ENCODE data around the gene CSF1. TPM values are rescaled to one million over a fixed set of nuclear protein-coding genes. Genes with fewer than 3 reads are reported as not detected.
A peak's percentile ranks its signal among the peaks of the same experiment; 100 is the strongest.
"Not testable (repeated sequence)": the region's sequence is repeated elsewhere in the genome, so short reads cannot be mapped to it uniquely, and the experiment has no call there.

The CSF1 gene
- total RNA-seq, 1 donor from 2014 or later, result 87.3 TPM

DNA sequence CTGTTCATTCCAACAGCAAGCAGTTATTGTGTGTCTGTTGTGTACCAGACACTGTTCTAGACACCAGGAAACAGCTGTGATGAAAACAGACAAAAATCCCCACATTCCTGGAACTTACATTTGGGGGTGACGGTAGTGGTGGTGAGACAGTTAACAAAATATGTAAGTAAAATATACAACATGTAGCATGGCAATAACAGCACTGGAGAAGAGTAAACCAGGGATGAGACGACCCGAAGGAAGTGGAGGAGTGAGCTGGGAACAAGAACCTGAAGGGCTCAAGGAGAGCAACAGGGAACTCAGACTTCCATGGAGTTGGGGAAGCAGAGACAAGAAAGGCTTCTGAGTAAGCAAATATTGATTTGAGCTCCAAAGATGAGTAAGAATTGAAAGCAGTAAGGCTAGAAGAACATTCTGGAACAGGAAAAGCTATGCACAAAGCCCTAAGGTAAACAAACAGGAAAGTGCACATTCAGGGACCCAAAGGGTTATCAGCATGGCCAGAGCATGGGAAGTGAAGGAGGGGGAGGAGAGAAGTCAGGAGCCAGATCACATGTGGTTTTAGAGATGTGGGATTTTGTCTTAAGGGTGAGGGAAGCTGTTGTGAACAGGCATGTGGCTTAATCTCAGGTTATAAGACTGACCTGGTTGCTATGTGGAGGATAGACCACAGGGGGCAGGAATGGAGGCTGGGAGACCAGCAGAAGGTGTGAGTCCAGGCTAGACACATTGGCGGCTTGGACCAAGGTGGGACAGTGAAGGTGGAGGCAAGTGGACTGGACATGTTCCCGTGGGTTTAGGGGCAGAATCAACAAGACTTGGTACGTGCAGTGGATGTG, 7.3 kb downstream of the CSF1 start:
- DNase-seq (ENCODE audit: extremely low read depth, low read depth, low spot score), result no peak

DNA sequence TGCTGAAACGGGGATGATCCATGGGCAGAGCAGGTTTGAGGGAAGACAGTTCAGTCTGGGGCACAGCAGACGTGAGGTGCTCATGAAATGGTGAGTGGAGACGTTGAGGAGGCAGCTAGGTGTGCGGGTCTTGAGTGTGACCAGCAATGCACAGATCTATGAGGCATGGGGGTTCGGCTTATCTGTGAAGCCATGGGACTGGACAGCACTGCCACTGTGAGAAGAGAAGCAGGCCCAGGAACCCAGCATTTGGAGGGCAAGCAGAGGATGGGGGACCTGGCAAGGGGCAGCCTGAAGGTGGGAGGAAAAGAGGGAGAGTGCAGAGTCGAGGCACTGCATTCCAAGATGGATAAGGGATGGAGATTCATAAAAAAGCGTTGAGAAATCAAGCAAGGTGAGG, 8.0 kb downstream of the CSF1 start:
- DNase-seq (ENCODE audit: extremely low read depth, low read depth, low spot score), result no peak

DNA sequence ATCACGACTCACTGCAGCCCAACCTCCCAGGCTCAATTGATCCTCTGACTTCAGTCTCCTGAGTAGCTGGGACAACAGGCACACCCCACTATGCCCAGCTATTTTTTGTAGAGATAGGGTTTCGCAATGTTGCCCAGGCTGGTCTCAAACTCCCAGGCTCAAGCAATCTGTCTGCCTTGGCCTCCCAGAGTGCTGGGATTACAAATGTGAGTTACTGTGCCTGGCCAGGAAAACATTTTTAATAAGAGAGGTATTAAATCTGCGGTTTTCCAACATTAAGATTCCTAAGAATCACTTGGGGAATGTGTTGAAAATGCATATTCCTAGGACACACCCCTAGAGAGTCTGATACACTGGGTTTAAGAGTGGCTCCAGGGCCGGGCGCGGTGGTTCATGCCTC, 8.7 kb downstream of the CSF1 start:
- no peak for DNase-seq (ENCODE audit: extremely low read depth, low read depth, low spot score)

DNA sequence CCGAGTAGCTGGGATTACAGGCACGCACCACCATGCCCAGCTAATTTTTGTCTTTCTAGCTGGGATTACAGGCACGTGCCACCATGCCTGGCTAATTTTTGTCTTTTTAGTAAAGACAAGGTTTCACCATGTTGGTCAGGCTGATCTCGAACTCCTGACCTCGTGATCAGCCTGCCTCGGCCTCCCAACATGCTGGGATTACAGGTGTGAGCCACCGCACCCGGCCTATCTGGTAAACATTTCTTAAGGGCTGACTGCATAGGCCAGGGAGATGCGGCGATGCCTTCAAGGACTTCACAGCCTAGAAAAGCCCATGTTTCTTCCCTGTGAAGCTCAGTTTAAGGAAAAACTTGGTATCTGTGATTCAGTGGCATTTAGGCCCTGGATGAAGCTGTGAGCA, 9.7 kb downstream of the CSF1 start:
- DNase-seq (ENCODE audit: extremely low read depth, low read depth, low spot score), result not testable (repeated sequence)

DNA sequence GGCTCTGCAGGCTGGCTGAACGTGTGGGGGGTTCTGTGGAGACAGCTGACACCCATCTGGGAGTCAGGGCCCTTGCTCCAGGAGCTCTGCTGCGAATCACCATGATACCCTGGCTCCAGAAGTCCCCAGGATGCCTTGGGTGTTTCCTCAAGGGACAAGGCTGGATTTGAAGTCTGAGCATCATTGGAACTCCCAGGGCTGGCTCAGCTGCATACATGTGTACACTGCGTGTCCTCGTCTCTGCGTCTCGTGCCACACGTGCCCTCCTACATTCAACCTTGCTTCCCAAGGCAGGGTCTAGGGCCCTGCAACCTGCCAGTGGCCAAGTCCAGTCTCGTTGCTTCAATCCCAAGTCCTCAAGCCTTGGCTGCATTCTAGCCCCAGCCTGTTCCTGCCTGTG, 11.7 kb downstream of the CSF1 start:
- no peak for DNase-seq (ENCODE audit: extremely low read depth, low read depth, low spot score)

DNA sequence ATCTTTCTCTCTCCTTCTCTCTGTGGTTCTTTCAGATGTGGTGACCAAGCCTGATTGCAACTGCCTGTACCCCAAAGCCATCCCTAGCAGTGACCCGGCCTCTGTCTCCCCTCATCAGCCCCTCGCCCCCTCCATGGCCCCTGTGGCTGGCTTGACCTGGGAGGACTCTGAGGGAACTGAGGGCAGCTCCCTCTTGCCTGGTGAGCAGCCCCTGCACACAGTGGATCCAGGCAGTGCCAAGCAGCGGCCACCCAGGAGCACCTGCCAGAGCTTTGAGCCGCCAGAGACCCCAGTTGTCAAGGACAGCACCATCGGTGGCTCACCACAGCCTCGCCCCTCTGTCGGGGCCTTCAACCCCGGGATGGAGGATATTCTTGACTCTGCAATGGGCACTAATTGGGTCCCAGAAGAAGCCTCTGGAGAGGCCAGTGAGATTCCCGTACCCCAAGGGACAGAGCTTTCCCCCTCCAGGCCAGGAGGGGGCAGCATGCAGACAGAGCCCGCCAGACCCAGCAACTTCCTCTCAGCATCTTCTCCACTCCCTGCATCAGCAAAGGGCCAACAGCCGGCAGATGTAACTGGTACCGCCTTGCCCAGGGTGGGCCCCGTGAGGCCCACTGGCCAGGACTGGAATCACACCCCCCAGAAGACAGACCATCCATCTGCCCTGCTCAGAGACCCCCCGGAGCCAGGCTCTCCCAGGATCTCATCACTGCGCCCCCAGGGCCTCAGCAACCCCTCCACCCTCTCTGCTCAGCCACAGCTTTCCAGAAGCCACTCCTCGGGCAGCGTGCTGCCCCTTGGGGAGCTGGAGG, 12.7 kb downstream of the CSF1 start:
- no peak for DNase-seq (ENCODE audit: extremely low read depth, low read depth, low spot score)

DNA sequence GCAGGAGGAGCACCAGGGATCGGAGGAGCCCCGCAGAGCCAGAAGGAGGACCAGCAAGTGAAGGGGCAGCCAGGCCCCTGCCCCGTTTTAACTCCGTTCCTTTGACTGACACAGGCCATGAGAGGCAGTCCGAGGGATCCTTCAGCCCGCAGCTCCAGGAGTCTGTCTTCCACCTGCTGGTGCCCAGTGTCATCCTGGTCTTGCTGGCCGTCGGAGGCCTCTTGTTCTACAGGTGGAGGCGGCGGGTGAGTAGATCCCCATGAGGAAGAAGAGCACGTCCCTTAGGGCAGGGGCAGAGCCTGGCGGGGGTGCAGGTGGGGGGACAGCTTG, 13.3 kb downstream of the CSF1 start:
- DNase-seq (ENCODE audit: extremely low read depth, low read depth, low spot score), result no peak

DNA sequence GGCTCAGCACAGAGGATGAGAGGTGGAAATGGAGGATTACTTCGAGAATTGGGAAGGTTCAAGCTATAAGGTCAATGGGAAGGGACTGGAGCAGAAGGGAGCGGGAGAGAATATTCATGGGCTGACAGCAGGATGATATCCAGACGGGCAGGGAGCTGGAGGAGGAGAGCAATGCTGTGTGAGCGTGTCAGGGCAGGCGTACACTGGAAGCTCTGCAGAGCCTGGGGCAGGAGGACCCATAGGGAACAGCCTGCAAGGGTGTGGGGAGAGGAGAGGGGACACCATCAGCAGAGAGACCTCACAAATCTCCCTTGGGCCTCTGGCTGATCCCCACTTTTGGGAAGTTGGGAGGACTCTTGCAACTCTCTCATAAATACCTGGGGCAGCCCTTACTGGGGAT, 13.7 kb downstream of the CSF1 start:
- no peak for DNase-seq (ENCODE audit: extremely low read depth, low read depth, low spot score)

DNA sequence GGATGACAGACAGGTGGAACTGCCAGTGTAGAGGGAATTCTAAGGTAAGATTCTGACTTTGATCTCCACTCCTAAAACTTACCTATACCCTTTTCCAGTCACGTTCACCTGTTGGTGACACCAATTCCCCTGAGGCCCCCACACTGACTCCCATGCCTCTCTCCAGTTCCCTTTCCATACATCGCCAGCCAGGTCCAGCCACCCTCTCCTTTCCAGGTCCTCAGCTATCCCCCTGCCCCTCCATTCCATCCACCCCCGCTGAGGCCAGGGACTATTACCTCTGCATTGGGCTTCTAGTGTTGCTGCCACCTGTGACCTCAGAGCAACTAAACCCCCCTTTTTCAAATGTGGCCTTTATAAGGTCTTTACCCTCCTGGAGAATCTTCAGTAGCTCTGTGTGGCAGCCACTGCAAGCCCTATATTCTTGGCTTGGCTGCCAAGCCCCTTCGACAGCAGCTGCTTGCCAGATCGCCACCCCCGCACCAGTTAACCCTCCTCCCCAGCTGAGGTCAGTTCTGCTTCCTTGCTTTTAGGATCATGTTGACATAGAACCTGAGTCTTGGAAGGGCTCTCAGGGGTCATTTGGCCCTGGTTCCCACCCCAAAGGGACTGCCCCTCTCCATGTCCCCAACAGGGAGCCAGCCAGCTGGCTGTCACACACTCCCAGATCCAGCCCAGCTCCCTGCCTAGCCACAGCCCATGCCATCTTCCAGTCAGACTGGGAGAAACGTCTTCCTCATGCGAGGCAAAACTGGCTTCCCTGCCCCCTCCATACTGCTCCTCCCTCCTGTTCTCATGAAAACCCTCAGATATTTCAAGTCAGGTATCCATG, 14.7 kb downstream of the CSF1 start:
- no peak for DNase-seq (ENCODE audit: extremely low read depth, low read depth, low spot score)

DNA sequence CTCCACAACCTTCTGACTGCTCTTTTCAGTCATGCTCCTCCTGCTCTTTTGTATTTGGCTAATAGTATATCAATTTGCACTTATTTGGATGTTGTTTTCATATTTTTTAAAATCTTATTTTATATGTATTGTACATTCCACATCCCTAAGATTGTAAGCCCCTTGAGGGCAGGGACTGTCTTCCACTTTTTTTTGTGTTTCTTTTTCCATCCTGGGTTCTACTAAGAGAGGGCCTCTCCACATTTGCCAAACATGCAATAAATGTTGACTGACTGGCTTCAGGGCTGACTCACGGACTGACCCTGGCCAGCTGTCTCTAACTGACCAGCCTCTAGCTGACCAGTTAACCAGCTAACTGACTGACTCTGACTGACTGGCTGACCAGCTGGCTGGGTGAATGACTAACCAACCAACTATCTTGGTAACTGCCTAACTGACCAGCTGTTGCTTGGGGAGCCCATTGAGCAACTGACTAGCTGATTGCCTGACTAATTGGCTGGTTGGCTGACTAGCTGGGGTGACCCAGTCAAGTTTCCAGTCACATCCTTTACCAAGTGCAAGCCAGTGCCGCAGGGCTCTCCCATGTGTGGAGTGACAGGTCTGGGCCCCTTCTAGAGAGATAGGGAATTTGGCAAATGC, 16.1 kb downstream of the CSF1 start:
- DNase-seq (ENCODE audit: extremely low read depth, low read depth, low spot score), result no peak

DNA sequence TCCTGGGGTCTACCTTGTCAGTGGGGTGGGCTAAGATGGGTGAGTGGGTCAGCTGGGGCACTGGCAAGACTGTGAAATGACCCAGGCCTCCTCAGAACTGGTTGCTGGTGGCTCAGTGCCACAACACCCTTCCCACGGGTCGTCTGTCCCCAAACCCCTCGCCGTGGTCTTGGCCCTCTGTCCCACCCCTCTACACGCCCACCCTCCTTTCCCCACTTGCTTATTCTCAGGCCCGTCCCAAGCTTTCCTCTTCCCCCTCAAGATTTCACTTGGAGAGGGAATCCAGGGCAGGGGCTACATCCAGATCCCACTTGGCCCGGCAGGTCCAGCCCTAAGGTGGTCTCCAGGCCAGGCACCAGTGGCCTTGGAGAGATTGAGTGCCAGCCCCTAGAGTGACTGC, 16.7 kb downstream of the CSF1 start:
- no peak for DNase-seq (ENCODE audit: extremely low read depth, low read depth, low spot score)

DNA sequence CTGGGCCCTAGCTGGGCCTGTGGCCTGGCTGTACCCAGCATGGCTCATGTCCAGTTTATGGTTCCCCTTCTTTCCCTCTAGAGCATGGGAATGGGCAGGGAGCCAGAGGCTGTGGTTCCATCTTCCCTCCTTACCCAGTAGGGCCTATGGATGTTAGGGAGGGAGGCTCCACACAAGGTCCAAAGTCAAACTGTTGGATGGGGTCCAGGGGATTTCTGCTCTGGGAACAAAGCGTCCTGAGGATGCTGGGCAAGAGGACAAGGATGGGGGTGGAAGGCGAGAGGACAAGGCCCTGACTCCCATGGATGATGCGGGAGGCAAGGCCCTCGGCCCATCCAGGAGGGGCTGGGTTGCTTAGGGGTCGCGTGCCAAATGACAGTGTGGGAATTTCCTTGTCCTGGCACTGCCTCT, 17.3 kb downstream of the CSF1 start:
- DNase-seq (ENCODE audit: extremely low read depth, low read depth, low spot score), result no peak

DNA sequence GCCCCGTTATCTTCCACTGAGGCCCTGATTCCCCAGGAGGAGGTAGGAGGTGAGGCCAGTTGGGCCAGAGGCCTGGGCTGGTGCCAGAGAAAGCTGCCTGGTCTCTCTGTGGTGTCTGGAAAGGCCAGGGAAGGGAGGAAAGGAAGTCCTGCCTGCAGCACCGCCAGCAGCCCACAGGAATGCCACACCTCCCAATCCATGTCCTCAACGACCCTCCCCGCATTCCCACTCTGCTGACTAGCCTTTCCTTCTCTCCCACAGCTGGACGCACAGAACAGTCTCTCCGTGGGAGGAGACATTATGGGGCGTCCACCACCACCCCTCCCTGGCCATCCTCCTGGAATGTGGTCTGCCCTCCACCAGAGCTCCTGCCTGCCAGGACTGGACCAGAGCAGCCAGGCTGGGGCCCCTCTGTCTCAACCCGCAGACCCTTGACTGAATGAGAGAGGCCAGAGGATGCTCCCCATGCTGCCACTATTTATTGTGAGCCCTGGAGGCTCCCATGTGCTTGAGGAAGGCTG, 18.0 kb downstream of the CSF1 start:
- DNase-seq (ENCODE audit: extremely low read depth, low read depth, low spot score), result no peak

DNA sequence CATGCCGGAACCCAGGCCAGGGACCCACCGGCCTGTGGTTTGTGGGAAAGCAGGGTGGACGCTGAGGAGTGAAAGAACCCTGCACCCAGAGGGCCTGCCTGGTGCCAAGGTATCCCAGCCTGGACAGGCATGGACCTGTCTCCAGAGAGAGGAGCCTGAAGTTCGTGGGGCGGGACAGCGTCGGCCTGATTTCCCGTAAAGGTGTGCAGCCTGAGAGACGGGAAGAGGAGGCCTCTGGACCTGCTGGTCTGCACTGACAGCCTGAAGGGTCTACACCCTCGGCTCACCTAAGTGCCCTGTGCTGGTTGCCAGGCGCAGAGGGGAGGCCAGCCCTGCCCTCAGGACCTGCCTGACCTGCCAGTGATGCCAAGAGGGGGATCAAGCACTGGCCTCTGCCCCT, 18.5 kb downstream of the CSF1 start:
- no peak for DNase-seq (ENCODE audit: extremely low read depth, low read depth, low spot score)

DNA sequence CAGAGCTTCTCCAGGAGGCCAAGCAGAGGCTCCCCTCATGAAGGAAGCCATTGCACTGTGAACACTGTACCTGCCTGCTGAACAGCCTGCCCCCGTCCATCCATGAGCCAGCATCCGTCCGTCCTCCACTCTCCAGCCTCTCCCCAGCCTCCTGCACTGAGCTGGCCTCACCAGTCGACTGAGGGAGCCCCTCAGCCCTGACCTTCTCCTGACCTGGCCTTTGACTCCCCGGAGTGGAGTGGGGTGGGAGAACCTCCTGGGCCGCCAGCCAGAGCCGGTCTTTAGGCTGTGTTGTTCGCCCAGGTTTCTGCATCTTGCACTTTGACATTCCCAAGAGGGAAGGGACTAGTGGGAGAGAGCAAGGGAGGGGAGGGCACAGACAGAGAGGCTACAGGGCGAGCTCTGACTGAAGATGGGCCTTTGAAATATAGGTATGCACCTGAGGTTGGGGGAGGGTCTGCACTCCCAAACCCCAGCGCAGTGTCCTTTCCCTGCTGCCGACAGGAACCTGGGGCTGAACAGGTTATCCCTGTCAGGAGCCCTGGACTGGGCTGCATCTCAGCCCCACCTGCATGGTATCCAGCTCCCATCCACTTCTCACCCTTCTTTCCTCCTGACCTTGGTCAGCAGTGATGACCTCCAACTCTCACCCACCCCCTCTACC, 19.1 kb downstream of the CSF1 start:
- no peak for DNase-seq (ENCODE audit: extremely low read depth, low read depth, low spot score)

DNA sequence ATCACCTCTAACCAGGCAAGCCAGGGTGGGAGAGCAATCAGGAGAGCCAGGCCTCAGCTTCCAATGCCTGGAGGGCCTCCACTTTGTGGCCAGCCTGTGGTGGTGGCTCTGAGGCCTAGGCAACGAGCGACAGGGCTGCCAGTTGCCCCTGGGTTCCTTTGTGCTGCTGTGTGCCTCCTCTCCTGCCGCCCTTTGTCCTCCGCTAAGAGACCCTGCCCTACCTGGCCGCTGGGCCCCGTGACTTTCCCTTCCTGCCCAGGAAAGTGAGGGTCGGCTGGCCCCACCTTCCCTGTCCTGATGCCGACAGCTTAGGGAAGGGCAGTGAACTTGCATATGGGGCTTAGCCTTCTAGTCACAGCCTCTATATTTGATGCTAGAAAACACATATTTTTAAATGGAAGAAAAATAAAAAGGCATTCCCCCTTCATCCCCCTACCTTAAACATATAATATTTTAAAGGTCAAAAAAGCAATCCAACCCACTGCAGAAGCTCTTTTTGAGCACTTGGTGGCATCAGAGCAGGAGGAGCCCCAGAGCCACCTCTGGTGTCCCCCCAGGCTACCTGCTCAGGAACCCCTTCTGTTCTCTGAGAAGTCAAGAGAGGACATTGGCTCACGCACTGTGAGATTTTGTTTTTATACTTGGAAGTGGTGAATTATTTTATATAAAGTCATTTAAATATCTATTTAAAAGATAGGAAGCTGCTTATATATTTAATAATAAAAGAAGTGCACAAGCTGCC, 19.8 kb downstream of the CSF1 start:
- DNase-seq (ENCODE audit: extremely low read depth, low read depth, low spot score), result no peak

DNA sequence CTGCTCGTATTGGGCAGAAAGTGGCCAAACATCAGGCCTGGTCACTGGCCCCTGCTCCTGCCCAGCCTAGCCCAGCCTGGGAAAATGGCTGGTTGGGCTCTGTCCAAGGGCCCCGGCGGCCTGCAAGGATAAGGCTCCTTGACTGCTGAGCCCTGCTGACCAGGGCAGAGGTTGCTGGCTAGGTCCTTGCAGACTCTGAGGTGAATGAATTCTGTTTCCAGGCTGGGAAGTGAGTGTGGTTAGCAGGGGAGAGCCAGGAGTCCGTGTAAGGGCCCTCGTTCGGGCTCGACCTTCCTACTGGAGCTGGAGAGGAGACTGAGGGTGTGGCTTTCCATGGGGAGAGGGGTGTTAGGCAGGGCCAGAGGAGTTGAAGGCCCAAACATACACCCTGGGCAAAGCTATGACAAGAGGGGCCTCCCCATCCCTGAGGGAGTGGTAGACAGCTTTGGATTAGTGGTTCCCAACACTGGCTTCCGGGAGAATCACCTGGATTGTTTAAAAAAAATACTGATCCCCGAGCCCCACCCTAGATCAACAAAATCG, 20.6 kb downstream of the CSF1 start:
- DNase-seq (ENCODE audit: extremely low read depth, low read depth, low spot score), result peak; percentile 47

DNA sequence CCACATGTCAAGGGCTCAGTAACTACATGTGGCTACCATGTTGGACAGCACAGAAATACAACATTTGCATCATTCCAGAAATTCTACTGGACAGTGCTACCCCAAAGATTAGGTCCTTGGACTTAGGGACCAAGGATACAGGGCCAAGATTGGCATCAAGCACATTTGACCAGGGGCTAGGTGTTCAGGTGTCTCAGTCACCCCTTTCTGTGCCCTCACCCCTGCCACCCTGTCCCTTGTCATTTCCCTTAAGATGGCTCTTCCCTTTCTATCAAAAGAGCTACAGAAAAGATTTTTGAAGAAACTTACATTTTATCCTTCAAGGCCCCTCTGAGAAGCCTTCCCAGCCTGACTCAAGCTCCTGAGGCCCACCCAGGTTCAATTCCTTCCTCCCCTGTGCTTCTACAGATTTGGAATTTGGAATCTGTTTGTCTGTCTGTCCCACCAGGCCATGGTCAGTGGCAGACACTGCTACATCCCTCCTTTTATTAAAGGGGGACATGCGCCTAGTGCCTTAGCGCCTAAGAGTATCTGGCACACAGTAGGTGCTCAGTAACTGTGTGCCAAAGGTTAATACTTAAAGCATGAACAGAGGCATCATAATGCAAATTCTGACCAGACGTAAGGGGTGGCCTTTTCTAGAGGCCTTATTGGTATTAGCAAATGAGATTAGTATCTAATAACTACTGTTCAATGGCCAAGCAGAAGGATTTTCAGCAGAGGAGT, 21.4 kb downstream of the CSF1 start:
- DNase-seq (ENCODE audit: extremely low read depth, low read depth, low spot score), result no peak

DNA sequence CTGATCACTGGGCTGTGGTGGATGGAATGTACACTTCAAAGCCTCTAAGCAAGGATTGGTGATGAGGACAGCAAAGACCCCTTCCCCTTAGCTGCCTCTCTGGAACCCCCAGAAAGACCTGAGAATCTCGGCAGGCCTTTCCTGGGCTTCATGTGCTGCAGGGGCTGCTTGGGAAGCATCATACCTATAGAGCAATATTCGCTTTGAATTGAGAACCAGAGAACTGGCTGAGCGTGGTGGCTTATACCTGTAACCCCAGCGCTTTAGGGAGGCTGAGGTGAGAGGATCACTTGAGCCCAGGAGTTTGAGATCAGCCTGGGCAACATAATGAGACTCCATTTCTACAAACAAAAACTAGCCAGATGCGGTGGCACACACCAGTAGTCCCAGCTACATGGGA, 22.0 kb downstream of the CSF1 start:
- no peak for DNase-seq (ENCODE audit: extremely low read depth, low read depth, low spot score)
